Spleen (tissue), 11 donors: Measurements from ENCODE around the gene LRMDA. TPM values are rescaled to one million over a fixed set of nuclear protein-coding genes. Genes with fewer than 3 reads are reported as not detected.

Experiments used
- DNase-seq: peaks from one replicate; pipeline ENCODE4 v3.0.0-alpha.2; 2020
- H3K27ac ChIP-seq, 8 donors: fragments of 200-600 bp; sonication (generic) in 7 of 8; 1 replicate in 4 of 8; 2 replicates in 4 of 8; pipeline versions ENCODE4 v1.5.0 to v1.8.0; 2016 to 2021; ENCODE audit warnings: inconsistent platforms in 4 of 8, mild to moderate bottlenecking in 4 of 8, moderate library complexity in 1 of 8
- H3K27me3 ChIP-seq, 7 donors: fragments of 200-600 bp; sonication (generic) in 6 of 7; replicated peaks in 1 of 7; 1 replicate in 4 of 7; 2 replicates in 3 of 7; pipeline versions ENCODE4 v1.5.0 to v1.8.0; 2016 to 2021; ENCODE audit warnings: inconsistent platforms in 3 of 7, mild to moderate bottlenecking in 1 of 7
- H3K36me3 ChIP-seq, 6 donors: fragments of 200-600 bp; sonication (generic) in 5 of 6; 1 replicate in 4 of 6; 2 replicates in 2 of 6; pipeline versions ENCODE4 v1.5.0 to v1.8.0; 2016 to 2021; ENCODE audit warnings: inconsistent platforms in 2 of 6
- H3K4me1 ChIP-seq, 6 donors: fragments of 200-600 bp; sonication (generic) in 5 of 6; 1 replicate in 3 of 6; 2 replicates in 3 of 6; pipeline versions ENCODE4 v1.5.0 to v1.8.0; 2016 to 2021; ENCODE audit warnings: inconsistent platforms in 3 of 6
- H3K4me3 ChIP-seq, 8 donors: fragments of 200-600 bp; sonication (generic) in 7 of 8; 1 replicate in 4 of 8; 2 replicates in 4 of 8; pipeline versions ENCODE4 v1.5.0 to v1.8.0; 2016 to 2021; ENCODE audit warnings: inconsistent platforms in 4 of 8, mild to moderate bottlenecking in 4 of 8, moderate library complexity in 2 of 8
- H3K9me3 ChIP-seq, 8 donors: fragments of 200-600 bp; sonication (generic) in 7 of 8; 1 replicate in 4 of 8; 2 replicates in 4 of 8; pipeline versions ENCODE4 v1.5.0 to v1.8.0; 2016 to 2021; ENCODE audit warnings: inconsistent platforms in 4 of 8
- POLR2A ChIP-seq, 3 donors: fragments of 450-650 bp; IDR thresholded peaks; one replicate each; pipeline ENCODE4 v1.5.1; 2017; ENCODE audit warnings: antibody characterized with exemption in 3 of 3, mild to moderate bottlenecking in 1 of 3
- POLR2AphosphoS5 ChIP-seq, 3 donors: sonication (generic); formaldehyde crosslinking; IDR thresholded peaks; one replicate each; pipeline ENCODE4 v1.5.1; 2017; ENCODE audit warnings: antibody characterized with exemption in 3 of 3
- WGBS, 5 donors: extraction: QIAGEN DNeasy Blood & Tissue Kit in 3 of 5; methylation state at CpG; one replicate each; pipeline versions ENCODE4 v1.1.5 to v1.1.7; 2013 to 2018; 5-methylcytosine and 5-hydroxymethylcytosine counted together
- intact Hi-C: fragments of 100-400 bp; cut with DNase I; formaldehyde crosslinking; loops from one replicate; pipeline ENCODE4 v1.15.0; 2023; ENCODE audit warnings: low total_unique reads
- polyA plus RNA-seq, 3 donors: library from polyadenylated mRNA; stranded (reverse); fragments of 200-250 nt; gene quantifications; one replicate each; pipeline ENCODE4 v1.2.1, GENCODE V29; 2013
- total RNA-seq, 7 donors: library from RNA; depleted of rRNA in 3 of 7; stranded (reverse); fragments of >200 nt in 3 of 7; fragmentation: NEBNext Ultra II Directional in 4 of 7; extraction: Animal tissue kit (Norgen Biotek cat#: 25700) in 4 of 7; gene quantifications; one replicate each; pipeline versions ENCODE4 v1.1.0 to v1.2.1, GENCODE V29; 2016 to 2021
- TF ChIP-seq, protein P1 (sequence below), 11 experiments: fragments of 200-600 bp in 7 of 11; fragments of 450-650 bp in 4 of 11; sonication (generic) in 4 of 11; IDR thresholded peaks in 8 of 11; conservative IDR thresholded peaks in 3 of 11; 1 replicate in 7 of 11; 2 replicates in 4 of 11; pipeline versions ENCODE4 v1.4.0 to v1.8.0; 2016 to 2021; ENCODE audit warnings: antibody characterized with exemption in 11 of 11, inconsistent platforms in 4 of 11, mild to moderate bottlenecking in 1 of 11
- donor health status: healthy with polysubstance abuse.
- donor health status: DM: no; HTN: no; CAD: no; lungs with moderate emphysema.
- donor health status: DM: no; HTN: no; CAD: no.
- donor health status: Bipolar disorder and iron deficiency.
- donor health status: healthy.
- donor health status: DM: no; HTN: no; CAD: no.
- donor health status: DM: yes; HTN: yes; CAD: no.

The LRMDA gene
- total and polyA plus RNA-seq, 10 donors = 7.3 to 46.6 (median 28.2) TPM

DNA sequence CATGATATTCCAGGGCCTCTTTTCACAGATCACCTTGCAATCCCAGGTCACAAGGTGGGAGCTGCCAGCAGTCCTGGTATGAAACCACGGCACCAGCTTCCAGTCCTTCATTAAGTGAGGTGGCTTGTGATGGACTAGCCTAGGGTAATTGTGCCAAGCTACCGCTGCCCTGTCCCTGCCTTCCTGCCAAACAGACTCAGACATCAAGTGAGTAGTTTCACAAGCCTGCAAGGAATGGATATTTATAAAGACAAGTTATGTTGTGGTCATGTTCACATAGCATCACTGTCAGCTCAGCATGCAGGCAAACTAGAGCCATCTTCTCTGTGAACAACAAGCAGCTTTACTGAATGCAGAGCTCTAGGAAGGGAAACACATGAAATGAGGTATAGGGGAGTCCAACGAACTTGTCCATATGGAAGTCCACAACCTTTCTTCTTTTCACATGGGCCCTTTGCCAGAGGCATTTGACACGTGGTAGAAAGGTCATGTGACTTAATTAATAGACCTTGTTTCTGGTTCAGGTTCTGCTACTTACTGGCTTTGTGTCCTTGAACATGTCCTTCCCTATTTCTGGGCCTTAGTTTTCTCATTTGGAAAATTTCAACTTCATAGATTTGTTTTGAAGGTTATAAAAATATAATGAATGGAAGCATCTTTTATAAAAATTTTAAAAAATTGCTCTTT, 1145.0 kb downstream of the LRMDA start:
- Histone ChIP-seq H3K36me3 (no peaks in the 10 kb centered on the region), H3K27ac (no peak overlapping the region), H3K9me3 (peaks cover 0 to 16% (median 8%) of the 10 kb centered on the region in 8 donors), H3K4me3 (no peak overlapping the region), H3K27me3 (no peaks in the 10 kb centered on the region), H3K4me1 (no peaks in the 10 kb centered on the region)
- TF ChIP-seq POLR2A (IDR thresholded peaks at IDR 0.05) = no peak
- TF ChIP-seq, protein P1, sequence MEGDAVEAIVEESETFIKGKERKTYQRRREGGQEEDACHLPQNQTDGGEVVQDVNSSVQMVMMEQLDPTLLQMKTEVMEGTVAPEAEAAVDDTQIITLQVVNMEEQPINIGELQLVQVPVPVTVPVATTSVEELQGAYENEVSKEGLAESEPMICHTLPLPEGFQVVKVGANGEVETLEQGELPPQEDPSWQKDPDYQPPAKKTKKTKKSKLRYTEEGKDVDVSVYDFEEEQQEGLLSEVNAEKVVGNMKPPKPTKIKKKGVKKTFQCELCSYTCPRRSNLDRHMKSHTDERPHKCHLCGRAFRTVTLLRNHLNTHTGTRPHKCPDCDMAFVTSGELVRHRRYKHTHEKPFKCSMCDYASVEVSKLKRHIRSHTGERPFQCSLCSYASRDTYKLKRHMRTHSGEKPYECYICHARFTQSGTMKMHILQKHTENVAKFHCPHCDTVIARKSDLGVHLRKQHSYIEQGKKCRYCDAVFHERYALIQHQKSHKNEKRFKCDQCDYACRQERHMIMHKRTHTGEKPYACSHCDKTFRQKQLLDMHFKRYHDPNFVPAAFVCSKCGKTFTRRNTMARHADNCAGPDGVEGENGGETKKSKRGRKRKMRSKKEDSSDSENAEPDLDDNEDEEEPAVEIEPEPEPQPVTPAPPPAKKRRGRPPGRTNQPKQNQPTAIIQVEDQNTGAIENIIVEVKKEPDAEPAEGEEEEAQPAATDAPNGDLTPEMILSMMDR (IDR thresholded peaks at IDR 0.05 in 8 of 11, conservative IDR thresholded peaks at IDR 0.05 in 3 of 11) = no peak
- no peak for TF ChIP-seq POLR2AphosphoS5 (IDR thresholded peaks at IDR 0.05)
- intact Hi-C loops = no loop called here
- WGBS, 5 donors = 65 to 83% (median 71%) methylated on average over 4 of the region's 4 CpGs
- no peak for DNase-seq

DNA sequence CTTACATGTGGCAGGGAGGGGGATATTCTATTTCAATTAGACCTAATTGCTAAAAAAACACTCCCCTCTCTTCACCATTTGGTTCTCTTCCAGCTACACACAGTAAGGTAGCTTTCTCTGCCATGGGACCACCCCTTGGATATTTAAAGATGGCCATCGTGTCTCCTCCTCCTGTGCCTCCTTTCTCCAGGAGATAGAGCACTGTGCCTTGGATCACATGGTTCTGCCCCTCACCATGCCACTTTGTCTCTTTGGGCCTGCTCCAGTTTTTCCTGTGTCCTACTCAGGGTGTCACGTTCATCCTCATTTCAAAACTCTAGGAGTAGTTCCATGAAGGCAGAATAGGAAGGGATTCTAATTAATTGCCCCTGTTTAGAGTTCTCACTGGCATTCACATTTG, 1146.0 kb downstream of the LRMDA start:
- 74 to 88% (median 84%) methylated on average over 2 of the region's 2 CpGs for WGBS, 5 donors
- no peaks in the 10 kb centered on the region for H3K36me3 ChIP-seq
- intact Hi-C loops = no loop called here
- DNase-seq = no peak
- no peaks in the 10 kb centered on the region for H3K27me3 ChIP-seq
- H3K9me3 ChIP-seq = peaks cover 0 to 16% (median 8%) of the 10 kb centered on the region in 8 donors
- no peak overlapping the region for H3K4me3 ChIP-seq
- H3K4me1 ChIP-seq = no peaks in the 10 kb centered on the region
- H3K27ac ChIP-seq = no peak overlapping the region
- TF ChIP-seq POLR2AphosphoS5 (IDR thresholded peaks at IDR 0.05) (no peak), POLR2A (IDR thresholded peaks at IDR 0.05) (no peak)
- TF ChIP-seq, protein P1 (IDR thresholded peaks at IDR 0.05 in 8 of 11, conservative IDR thresholded peaks at IDR 0.05 in 3 of 11) = no peak

DNA sequence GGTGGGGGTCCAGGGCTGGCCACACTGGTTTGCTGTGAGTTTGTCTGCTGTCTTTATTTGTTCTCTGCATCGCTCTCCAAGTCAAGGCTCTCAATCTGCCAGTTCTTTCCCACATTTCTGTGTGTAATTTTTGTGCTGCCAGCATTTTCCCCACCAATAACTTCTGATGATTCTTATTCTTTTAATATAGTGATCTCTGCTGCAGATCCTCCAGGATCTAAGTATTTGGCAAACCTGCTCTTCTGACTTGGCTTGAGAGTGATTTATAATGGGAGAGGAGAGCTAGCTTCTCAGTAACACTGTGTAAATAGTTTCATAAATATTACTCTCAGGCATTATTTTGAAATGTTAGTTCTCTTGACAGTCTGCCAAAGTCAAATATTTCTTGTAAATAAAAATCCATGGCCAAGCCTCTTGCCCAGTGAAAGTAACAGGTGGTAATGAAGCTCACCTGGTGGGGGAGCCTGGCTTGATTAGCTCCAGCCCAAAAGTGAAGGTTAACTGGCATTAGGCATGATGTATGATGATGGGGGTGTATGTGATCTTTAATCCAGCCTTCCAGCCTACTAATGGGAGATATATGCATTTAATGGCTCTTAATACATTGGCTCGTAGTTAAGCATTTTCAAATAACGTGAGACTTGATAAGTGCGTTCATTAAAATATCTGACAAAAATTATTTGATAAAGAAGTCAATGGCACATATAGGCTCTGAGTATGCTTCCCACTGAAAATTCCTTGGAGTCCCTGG, 1150.3 kb downstream of the LRMDA start:
- TF ChIP-seq, protein P1 (IDR thresholded peaks at IDR 0.05 in 8 of 11, conservative IDR thresholded peaks at IDR 0.05 in 3 of 11) = no peak
- TF ChIP-seq POLR2AphosphoS5 (IDR thresholded peaks at IDR 0.05) = no peak
- TF ChIP-seq POLR2A (IDR thresholded peaks at IDR 0.05) = no peak
- no peak for DNase-seq

DNA sequence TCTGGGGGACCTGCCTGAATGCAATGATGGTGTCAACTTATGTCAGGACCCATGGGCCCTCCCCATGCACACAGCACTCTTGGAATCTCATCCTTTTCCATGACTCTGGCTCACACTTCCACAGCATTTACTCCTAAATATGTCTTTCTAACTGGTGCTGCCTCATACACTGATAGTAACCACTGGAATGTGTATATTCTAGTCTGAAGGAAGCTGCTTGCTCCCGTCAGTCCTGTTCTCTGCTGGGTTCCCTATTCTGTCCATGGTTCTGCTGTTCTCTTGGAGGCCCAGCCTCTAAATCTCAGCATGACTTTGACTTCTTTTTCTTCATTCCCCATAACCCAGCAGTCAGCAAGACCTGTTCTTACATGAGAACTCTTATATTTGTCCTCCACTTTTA, 1151.1 kb downstream of the LRMDA start:
- H3K36me3 ChIP-seq = no peaks in the 10 kb centered on the region
- no peaks in the 10 kb centered on the region for H3K9me3 ChIP-seq
- intact Hi-C loops = no loop called here
- 84 to 100% (median 90%) methylated on average over 1 of the region's 1 CpG for WGBS, 5 donors
- H3K4me1 ChIP-seq = no peaks in the 10 kb centered on the region
- TF ChIP-seq POLR2A (IDR thresholded peaks at IDR 0.05) = no peak
- no peak for TF ChIP-seq POLR2AphosphoS5 (IDR thresholded peaks at IDR 0.05)
- TF ChIP-seq, protein P1 (IDR thresholded peaks at IDR 0.05 in 8 of 11, conservative IDR thresholded peaks at IDR 0.05 in 3 of 11) = no peak
- DNase-seq = no peak
- no peaks in the 10 kb centered on the region for H3K27me3 ChIP-seq
- H3K4me3 ChIP-seq = no peak overlapping the region
- H3K27ac ChIP-seq = no peak overlapping the region

More for the DNA sequence above, 1150.3 kb downstream of the LRMDA start:
- Histone ChIP-seq H3K9me3 (no peaks in the 10 kb centered on the region), H3K36me3 (no peaks in the 10 kb centered on the region), H3K27ac (no peak overlapping the region), H3K4me1 (no peaks in the 10 kb centered on the region), H3K27me3 (no peaks in the 10 kb centered on the region), H3K4me3 (no peak overlapping the region)
- WGBS, 5 donors = 87 to 97% (median 88%) methylated on average over 4 of the region's 4 CpGs
- intact Hi-C loops = no loop called here
